Right lung (tissue), 5 donors: ENCODE results near the gene ERCC3. TPM values are rescaled to one million over a fixed set of nuclear protein-coding genes. Genes with fewer than 3 reads are reported as not detected.
"Not testable (repeated sequence)": the region's sequence is repeated elsewhere in the genome, so short reads cannot be mapped to it uniquely, and the experiment has no call there.

ENCODE experiments used
- DNase-seq, 2 donors: peaks; one replicate each; pipeline ENCODE4 v3.0.0-alpha.2; 2013
- polyA plus RNA-seq, 5 donors: library from polyadenylated mRNA; unstranded; fragments of 120-200 nt; gene quantifications; one replicate each; pipeline versions ENCODE4 v1.2.1 to v1.2.3, GENCODE V29; 2013; ENCODE audit warnings: inconsistent platforms in 1 of 5, low replicate concordance in 1 of 5; ENCODE audit not compliant: insufficient read length in 5 of 5, insufficient read depth in 1 of 5

ERCC3 gene
- polyA plus RNA-seq, 5 donors: 64.5 to 81.5 (median 76.4) TPM

DNA sequence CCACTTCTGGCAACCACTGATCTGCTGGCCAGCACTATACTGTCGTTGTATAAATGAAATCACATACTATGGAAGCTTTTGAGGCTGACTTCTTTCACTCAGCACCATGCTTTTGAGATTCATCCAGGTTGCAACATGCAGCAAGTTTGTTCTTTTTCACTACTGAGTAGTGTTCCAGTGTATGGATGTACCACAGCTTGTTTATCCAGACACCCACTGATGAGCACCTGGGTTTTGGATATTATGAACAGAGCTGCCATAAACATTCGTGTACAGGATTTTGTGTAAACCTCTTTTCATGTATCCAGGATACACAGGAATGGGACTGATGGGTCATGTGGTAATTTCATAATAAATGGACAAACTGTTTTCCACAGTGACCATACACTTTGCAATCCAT, 10.7 kb downstream of the ERCC3 start:
- no peak for DNase-seq

- DNase-seq: no peak
Observed at GRCh38 chr2:127280693-127281092, 13.3 kb downstream of the ERCC3 start.

DNA sequence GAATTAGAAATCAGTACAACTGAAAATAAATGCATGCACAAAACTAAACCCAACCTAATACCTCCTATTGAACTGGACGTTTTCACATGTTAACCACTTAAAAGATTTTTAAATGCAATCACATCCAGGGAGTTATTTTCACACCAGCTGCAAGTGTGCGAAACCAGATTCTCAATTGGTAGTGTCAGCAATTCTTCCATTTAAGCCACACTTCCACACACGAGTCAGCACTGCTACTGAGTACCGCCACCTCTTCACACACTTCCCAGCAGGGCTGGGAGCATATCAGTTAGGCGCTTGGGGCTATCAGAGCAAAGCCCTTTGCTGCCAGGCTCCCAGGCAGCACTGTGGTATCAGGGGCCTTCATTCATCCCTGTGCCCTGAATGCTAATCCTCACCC, 14.2 kb downstream of the ERCC3 start:
- DNase-seq: no peak

- DNase-seq: no peak
Observed at GRCh38 chr2:127278959-127279358, 15.0 kb downstream of the ERCC3 start.

GRCh38 chr2:127277028-127277427, 16.9 kb downstream of the ERCC3 start:
- no peak for DNase-seq

DNA sequence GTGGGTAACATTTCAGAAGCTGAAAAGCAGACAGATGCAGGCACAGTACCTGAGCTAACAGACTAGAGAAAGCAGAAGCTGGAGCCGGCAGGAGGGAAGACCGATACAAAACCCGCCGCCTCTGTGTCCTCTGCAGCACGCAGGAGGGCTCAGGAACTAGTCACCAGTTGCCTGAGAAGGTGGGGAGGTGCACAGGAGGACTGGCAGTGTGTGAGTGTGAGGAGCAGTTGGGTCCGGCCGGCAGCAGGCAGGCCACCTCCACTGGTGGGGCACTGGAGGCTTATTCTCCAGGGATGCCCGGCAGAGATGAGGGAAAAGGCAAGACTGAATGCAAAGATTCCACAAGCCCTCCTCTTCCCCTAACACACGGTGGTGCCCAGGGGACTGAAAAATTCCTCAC, 18.2 kb downstream of the ERCC3 start:
- DNase-seq: no peak

DNA sequence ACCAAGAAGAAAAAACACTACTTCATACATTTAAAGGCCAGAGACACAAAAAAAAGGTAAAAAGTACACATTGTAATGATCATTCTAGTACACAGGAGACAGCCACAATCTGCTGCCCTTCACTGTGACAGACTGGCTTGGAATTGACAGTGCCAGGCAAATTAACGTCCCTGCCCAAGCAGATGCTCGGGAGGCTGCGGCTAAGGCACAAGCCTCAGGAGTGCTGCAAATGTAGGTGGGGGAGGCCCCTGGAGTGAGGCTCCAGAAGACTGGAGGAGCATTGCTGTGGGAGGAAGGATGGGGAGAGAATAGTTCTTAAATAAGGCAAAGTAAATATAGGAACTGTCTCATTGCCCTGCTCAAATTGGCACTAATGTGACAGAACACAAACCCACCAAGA, 18.6 kb downstream of the ERCC3 start:
- DNase-seq: no peak

DNA sequence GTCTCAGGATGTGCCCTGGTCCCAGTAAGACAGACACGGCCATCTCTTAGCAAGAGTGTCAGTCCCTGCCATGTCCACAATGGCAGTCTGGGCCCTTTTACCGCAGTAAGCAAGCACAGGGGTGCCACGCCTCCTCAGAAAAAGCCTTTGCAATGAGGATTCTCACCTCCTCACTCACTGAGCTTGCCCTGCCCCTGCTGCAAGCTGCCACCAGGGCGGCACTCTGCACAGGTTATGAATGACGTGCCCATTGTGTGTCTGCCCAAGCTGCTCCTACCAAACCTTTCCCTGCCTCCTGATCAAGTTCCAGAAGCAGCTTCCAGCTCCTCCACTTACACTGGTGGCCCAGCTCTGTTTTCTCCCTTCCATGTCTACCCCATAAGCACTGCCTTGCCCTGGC, 23.3 kb downstream of the ERCC3 start:
- DNase-seq: no peak

DNA sequence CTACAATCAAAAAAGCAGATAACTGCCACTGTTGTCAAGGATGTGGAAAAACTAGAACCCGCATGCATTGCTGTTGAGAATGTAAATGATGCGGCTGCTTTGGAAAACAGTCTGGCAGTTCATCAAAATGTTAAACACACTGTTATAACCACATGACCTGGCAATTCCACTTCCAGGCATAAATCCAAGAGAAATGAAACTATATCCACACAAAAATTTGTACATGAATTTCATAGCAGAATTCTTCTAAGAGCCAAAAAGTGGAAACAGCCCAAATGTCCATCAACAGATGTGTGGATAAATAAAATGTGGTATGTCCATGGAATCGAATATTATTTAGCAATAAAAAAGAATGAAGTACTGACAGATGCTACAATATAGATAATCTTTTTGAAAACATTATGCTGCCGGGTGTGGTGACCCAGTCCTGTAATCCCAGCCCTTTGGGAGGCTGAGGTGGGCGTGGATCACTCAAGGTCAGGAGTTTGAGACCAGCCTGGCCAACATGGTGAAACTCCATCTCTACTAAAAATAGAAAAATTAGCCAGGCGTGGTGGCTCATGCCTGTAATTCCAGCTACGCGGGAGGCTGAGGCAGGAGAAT, 32.0 kb downstream of the ERCC3 start:
- DNase-seq: peak; percentile 43 to 59

DNA sequence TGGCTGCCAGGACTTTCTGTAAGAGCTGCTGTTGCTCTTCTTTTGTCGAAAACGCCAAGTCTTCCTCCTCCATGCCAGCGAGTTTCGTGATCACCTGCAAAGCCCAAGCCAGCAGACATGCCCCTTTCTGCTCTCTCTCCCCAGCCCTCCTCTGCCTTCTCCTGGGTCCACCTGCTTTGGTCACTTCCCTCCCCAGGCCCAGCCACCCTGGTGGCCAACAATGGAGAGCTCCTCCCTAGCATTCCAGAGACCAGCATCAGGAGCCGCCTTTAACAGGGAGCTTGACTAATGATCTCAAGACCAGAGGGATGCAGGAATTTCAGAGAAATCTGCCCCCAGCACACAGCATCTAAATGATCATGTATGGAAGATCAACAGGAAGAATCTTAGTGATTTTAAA, 34.6 kb downstream of the ERCC3 start:
- no peak for DNase-seq

DNA sequence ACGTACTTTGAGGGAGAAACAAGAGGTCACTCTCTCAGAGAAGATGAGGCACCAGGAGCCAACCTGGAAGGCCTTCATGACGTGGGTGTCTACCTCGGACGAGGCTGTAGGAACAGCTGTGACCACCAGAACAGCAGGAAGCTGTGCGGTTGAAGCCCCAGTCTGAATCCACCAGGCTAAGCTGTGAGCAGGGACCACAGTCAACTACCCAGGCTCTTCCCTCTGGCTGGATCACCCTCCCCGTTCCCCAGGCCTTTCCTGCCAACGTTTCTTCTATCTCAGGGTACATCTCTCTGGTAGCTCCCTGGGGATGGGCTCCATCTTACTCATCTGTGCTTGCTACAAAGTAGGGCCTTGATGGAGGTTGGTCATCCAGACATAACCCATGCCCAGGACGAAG, 37.1 kb downstream of the ERCC3 start:
- no peak for DNase-seq

DNA sequence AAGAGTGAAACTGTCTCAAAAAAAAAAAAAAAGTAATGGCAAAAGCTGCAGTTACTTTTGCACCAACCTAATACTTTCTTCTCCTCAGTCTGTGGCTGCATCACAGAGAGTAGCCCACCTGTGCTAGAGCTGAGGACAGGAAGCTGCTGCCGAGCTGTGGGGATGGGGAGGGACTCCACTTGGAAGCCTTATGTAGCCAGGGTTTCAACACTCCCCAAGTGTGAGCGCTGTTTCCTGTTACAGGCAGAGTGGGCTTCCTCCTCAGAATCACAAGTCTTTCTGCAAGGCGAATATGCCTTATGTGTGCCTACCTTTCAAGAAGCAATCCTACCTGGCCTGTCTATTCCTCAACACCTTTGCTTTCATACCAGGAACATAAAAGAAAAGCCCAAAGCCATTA, 37.6 kb downstream of the ERCC3 start:
- DNase-seq: no peak

DNA sequence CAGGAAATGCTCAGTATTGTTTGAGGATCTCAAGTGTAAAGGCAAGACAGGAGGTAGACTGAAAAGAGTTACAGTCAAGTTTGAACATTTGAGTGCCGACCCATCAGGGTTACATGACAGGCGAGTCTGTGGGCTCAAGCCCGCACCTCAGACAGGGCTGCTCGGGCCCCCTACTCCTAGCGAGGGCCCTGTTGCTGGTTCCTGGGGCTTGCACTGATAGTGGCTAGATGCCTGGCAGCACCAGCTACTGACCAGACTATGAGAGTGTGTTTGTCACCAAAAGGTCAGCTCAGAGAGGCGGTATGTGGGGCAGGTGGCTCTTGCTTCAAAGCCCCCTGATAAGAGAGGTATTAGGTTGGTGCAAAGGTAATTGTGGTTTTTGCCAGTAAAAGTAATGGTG, 38.2 kb downstream of the ERCC3 start:
- DNase-seq: no peak

DNA sequence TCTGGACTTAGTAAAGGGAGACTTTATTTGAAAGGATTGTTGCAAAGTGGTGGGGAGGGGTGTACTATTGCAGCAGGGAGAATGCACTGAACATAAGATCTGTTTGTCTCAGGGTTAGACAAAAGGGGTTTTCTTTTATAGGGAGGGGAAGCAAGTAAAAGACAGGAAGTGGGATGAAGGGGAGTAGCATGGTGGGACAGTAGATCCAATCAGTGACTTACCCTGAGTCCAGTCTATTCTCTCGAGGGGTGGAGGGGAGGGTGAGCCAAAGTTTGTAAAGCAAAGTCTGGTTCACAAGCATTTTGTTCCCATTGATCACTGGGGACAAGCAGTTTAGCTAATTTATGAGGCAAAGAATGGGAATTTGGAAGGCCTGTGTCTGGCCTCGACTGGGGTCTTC, 38.8 kb downstream of the ERCC3 start:
- no peak for DNase-seq

GRCh38 chr2:127254386-127254981, 39.5 kb downstream of the ERCC3 start:
- DNase-seq: no peak

DNA sequence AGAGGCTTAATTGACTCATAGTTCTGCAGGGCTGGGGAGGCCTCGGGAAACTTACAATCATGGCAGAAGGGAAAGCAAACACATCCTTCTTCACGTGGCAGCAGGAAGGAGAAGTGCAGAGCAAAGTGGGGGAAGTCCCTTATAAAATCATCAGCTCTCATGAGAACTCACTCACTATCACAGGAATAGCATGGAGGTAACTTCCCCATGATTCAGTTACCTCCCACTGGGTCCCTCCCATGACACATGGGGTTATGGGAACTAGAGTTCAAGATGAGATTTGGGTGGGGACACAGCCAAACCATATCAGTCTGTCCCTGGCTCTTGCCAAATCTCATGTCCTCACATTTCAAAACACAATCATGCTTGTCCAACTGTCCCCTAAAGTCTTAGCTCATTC, 52.8 kb downstream of the ERCC3 start:
- not testable (repeated sequence) for DNase-seq

DNA sequence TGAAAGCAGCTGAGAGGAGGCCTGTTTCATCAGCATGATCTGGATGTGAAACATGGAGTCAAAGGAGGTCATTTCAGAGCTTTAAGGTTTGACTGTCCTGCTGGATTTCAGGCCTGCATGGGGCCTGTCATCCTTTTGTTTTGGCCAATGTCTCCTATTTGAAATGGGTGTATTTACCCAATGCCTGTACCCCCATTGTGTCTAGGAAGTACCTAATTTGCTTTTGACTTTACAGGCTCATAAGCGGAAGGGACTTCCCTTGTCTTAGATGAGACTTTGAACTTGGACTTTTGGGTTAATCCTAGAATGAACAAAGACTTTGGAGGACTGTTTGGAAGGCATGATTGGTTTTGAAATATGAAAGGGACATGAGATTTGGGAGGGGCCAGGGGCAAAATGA, 54.5 kb downstream of the ERCC3 start:
- DNase-seq: no peak

DNA sequence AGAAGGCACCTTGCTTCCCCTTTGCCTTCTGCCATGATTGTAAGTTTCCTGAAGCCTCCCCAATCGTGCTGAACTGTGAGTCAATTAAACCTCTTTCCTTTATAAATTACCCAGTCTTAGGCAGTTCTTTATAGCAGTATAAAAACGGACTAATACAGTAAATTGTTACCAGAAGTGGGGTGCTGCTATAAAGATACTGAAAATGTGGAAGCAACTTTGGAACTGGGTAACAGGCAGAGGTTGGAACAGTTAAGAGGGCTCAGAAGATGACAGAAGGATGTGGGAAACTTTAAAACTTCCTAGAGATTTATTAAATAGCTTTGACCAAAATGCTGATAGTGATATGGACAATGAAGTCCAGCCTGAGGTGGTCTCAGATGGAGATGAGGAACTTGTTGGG, 56.2 kb downstream of the ERCC3 start:
- not testable (repeated sequence) for DNase-seq

- no peak for DNase-seq
Observed at GRCh38 chr2:127235082-127235702, 58.8 kb downstream of the ERCC3 start.

DNA sequence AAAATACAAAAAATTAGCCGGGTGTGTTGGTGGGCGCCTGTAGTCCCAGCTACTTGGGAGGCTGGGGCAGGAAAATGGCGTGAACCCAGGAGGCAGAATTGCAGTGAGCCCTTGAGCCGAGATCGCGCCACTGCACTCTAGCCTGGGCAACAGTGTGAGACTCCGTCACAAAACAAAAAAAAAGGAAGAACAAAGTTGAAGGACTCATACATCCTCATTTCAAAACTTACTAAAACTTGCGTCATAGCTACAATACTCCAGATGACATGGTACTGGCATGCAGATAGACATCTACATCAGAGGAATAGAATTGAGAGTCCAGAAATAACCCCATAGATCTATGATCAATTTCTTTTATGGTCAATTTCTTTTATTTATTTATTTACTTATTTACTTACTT, 60.2 kb downstream of the ERCC3 start:
- DNase-seq: no peak

DNA sequence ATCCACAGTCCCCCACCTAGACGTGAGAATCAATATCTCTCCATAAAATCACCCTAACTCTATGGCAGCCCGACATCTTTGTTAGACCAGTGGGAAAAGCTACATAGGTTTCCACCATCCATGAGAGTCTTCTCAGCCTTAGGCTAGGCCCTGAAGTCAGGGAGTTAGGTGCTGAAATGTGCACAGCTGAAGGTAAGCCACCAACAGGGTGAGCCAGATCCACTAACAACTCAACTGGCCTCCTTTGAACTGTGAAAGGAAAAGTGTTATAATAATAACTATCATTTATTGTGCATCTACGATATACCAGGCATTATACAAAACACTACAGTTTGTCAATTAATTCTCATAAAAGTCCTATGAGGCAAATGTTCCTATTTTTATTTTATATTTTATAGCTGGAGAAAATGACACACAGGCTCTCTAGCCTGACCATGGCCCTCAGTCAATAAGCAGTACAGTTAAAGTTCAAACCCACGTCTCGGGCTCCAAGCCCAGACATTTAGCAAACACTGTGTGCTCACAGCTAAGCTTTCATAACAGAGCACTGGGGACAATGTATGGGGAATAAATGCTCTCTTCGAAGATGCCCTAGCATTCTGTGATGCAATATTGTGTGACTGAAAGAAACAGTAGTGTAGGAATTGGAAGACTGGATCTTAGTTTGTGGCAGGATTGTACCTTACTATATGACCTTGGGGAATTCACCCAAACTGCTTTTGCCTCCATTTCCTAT, 62.6 kb downstream of the ERCC3 start:
- DNase-seq: no peak

DNA sequence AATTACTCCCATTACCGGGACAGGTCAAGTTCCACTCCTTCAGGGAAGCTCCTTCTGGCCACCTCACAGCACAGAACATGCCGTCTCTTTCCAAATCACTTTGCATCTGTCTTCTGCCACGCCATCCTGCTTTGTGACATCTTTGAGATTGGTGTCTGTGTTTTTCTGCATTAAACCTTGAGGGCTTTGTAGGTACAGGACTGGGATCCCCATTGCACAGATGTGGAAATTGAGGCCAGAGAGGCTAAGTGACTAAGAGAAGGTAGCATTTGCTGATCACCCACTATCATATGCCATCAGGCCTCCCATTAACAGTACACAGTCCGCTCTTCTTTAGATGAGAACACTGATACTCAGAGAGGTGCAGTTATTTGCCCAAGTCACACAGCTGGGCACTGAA, 64.4 kb downstream of the ERCC3 start:
- no peak for DNase-seq

DNA sequence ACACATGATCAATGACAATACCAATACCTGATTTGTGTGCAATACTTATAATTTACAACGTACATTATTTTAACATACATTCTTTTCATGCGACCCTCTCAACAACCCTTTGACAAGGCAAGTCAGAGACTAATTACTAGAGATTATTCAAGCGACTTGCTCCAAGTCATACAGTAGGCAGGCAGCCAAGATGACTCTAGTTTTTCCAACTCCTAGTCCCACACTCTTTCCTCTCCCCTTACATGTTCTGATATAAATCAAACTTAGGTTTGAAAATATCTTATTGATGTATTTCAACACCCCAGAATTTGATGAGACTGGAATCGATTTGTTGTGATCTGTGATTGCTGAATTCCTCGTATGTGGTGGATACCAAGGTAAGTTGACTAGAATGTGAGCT, 65.8 kb downstream of the ERCC3 start:
- DNase-seq: no peak
